Uterus (tissue), 4 donors: Measurements from ENCODE around the gene MET. TPM values are rescaled to one million over a fixed set of nuclear protein-coding genes. Genes with fewer than 3 reads are reported as not detected.
A peak's percentile ranks its signal among the peaks of the same experiment; 100 is the strongest.

ENCODE experiments used
- DNase-seq, 2 donors: peaks; one replicate each; pipeline ENCODE4 v3.0.0-alpha.2; 2019 to 2020
- H3K27ac ChIP-seq, 2 donors: fragments of 200-600 bp; sonication (generic); 1 replicate in 1 of 2; 2 replicates in 1 of 2; pipeline ENCODE4 v1.5.1; 2016 to 2018
- H3K27me3 ChIP-seq, 2 donors: fragments of 200-600 bp; sonication (generic); one replicate each; pipeline ENCODE4 v1.5.1; 2018 to 2019; ENCODE audit warnings: control low read depth in 1 of 2
- H3K36me3 ChIP-seq, 2 donors: fragments of 200-600 bp; sonication (generic); one replicate each; pipeline ENCODE4 v1.5.1; 2019; ENCODE audit warnings: control low read depth in 1 of 2
- H3K4me1 ChIP-seq, 2 donors: fragments of 200-600 bp; sonication (generic); one replicate each; pipeline ENCODE4 v1.5.1; 2018 to 2019; ENCODE audit warnings: control low read depth in 1 of 2
- H3K4me3 ChIP-seq, 2 donors: fragments of 200-600 bp; sonication (generic); 1 replicate in 1 of 2; 2 replicates in 1 of 2; pipeline ENCODE4 v1.5.1; 2018 to 2019; ENCODE audit warnings: mild to moderate bottlenecking in 1 of 2
- H3K9me3 ChIP-seq, 2 donors: fragments of 200-600 bp; sonication (generic); one replicate each; pipeline ENCODE4 v1.5.1; 2019; ENCODE audit warnings: control low read depth in 1 of 2
- POLR2A ChIP-seq, 2 donors: fragments of 450-650 bp; IDR thresholded peaks; one replicate each; pipeline ENCODE4 v1.6.1; 2016; ENCODE audit warnings: antibody characterized with exemption in 2 of 2, mild to moderate bottlenecking in 1 of 2, moderate library complexity in 1 of 2
- intact Hi-C: fragments of 100-400 bp; cut with DNase I; formaldehyde crosslinking; loops from one replicate; pipeline ENCODE4 v1.15.1; 2023; ENCODE audit warnings: low total_unique reads
- total RNA-seq, 4 donors: library from RNA; depleted of rRNA in 3 of 4; stranded (reverse); fragments of >200 nt in 3 of 4; gene quantifications; one replicate each; pipeline versions ENCODE4 v1.1.0 to v1.2.4, GENCODE V29; 2014 to 2023
- TF ChIP-seq, protein P1 (sequence below), 4 experiments: fragments of 200-600 bp in 2 of 4; fragments of 450-650 bp in 2 of 4; sonication (generic) in 2 of 4; IDR thresholded peaks; one replicate each; pipeline ENCODE4 v1.5.1; 2016 to 2019; ENCODE audit warnings: antibody characterized with exemption in 4 of 4, mild to moderate bottlenecking in 2 of 4, moderate library complexity in 1 of 4
- donor health status: DM: yes; HTN: yes; CAD: no.

The MET gene
- total RNA-seq: 10 to 100 TPM; 13.8 to 37.2 (median 35.6) TPM

DNA sequence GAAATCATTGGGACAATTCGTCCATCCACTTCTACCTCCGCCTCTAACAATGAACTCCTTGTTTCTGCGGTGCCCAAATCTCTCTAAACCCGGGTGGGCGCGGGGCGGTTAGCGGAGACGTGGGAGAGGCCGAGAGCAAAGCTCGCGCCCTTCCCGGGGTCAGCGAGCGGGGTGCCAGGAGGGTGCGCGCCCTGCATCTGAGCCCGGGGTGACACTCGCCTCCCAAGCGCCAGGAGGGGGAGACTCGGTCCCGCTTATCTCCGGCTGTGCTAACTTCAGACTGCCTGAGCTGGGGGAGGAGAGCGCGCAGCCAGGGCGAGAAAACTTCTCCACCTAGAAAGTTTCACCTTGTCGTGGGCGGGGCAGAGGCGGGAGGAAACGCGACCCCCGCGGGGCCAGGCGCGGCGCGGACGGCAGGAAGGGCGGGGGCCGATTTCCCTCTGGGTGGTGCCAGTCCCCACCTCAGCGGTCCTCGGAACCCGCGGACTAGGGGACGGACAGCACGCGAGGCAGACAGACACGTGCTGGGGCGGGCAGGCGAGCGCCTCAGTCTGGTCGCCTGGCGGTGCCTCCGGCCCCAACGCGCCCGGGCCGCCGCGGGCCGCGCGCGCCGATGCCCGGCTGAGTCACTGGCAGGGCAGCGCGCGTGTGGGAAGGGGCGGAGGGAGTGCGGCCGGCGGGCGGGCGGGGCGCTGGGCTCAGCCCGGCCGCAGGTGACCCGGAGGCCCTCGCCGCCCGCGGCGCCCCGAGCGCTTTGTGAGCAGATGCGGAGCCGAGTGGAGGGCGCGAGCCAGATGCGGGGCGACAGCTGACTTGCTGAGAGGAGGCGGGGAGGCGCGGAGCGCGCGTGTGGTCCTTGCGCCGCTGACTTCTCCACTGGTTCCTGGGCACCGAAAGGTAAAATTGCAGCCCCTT is at the start of gene MET:
MET (plus strand) TSS at position 516 of the 915 bp plus-strand sequence. CDS start 26,889 bp downstream, outside the sequence.
- H3K36me3 ChIP-seq: no peaks in the 10 kb centered on the region
- peak within 1 kb of the TSS; percentile 60 to 62 for H3K27ac ChIP-seq
- TF ChIP-seq POLR2A (IDR thresholded peaks at IDR 0.05): peak in 1 of 2 donors; percentile 33
- TF ChIP-seq, protein P1, sequence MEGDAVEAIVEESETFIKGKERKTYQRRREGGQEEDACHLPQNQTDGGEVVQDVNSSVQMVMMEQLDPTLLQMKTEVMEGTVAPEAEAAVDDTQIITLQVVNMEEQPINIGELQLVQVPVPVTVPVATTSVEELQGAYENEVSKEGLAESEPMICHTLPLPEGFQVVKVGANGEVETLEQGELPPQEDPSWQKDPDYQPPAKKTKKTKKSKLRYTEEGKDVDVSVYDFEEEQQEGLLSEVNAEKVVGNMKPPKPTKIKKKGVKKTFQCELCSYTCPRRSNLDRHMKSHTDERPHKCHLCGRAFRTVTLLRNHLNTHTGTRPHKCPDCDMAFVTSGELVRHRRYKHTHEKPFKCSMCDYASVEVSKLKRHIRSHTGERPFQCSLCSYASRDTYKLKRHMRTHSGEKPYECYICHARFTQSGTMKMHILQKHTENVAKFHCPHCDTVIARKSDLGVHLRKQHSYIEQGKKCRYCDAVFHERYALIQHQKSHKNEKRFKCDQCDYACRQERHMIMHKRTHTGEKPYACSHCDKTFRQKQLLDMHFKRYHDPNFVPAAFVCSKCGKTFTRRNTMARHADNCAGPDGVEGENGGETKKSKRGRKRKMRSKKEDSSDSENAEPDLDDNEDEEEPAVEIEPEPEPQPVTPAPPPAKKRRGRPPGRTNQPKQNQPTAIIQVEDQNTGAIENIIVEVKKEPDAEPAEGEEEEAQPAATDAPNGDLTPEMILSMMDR (IDR thresholded peaks at IDR 0.05): peak; percentile 12 to 61 (median 30)
- H3K9me3 ChIP-seq: no peaks in the 10 kb centered on the region
- intact Hi-C loops: no loop called here
- peak; percentile 47 to 57 for DNase-seq
- H3K4me1 ChIP-seq: no peaks in the 10 kb centered on the region
- H3K4me3 ChIP-seq: peak within 1 kb of the TSS; percentile 26 to 50
- H3K27me3 ChIP-seq: no peaks in the 10 kb centered on the region

DNA sequence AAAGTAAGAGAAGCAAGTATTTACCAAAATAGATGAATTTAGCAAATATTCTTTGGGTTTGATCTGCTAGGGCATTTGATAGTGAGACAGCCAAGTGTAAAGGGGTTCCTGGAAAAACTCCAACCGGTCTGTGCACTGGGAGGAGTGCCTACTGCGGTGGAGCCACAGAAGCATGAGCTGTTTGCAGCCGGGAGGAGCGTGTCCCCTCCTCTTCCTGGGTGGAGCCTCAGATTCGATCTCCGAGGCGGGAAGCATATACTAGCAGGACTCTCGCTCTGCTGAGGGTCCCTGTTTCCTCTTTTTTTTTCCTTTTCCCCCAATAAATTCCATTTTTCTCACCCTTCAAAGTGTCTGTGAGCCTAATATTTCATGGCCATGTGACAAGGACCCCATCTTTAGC is 45.1 kb upstream of the MET start:
- intact Hi-C loops: no loop called here
- Histone ChIP-seq H3K4me1 (no peaks in the 10 kb centered on the region), H3K9me3 (no peaks in the 10 kb centered on the region), H3K36me3 (no peaks in the 10 kb centered on the region), H3K4me3 (no peak overlapping the region), H3K27me3 (no peaks in the 10 kb centered on the region), H3K27ac (no peak overlapping the region)
- DNase-seq: no peak
- TF ChIP-seq, protein P1 (IDR thresholded peaks at IDR 0.05): no peak
- no peak for TF ChIP-seq POLR2A (IDR thresholded peaks at IDR 0.05)

DNA sequence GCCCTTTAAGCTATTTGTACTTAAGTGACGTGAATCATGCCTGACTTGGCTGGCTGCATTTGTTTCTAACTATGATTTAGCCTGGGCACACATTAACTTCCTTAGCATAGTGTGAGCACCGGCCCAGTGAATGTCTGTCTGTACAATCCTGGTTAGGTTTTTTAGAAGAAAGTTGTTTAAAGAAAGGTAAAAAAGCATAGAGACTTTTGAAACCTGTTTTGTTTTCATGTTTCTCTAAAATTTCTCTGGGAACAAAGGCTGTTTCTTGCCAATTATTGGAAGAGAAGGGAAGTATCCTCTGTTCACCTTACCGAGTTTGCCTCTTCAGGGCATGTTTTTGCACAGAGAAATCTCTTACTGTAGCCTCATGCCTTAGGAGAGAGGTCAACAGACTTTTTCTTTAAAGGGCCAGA is 42.9 kb upstream of the MET start:
- H3K9me3 ChIP-seq: no peaks in the 10 kb centered on the region
- H3K4me3 ChIP-seq: no peak overlapping the region
- DNase-seq: no peak
- peak overlapping the region; percentile 12 to 49 for H3K27ac ChIP-seq
- no peaks in the 10 kb centered on the region for H3K36me3 ChIP-seq
- H3K4me1 ChIP-seq: no peaks in the 10 kb centered on the region
- TF ChIP-seq POLR2A (IDR thresholded peaks at IDR 0.05): no peak
- TF ChIP-seq, protein P1 (IDR thresholded peaks at IDR 0.05): no peak
- intact Hi-C loops: no loop called here
- H3K27me3 ChIP-seq: no peaks in the 10 kb centered on the region

DNA sequence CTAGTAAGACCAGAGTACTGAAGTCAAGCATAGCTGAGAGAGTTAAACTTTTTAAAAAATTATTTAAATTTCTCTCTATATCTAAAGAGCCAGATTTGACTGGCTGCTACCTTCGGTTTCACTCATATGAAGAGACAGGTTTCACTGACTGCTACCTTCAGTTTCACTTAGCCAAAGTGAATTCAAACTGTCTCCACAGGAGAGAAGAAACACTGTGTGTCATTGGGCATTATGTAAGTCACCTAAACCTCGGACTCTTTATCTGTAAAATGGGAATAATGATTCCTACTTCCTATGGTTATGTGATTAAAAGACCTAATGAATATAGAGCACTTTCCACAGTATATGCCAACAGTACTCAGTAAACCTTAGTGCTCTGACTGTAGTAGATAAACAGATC is 41.6 kb upstream of the MET start:
- no peak for DNase-seq
- Histone ChIP-seq H3K4me1 (no peaks in the 10 kb centered on the region), H3K4me3 (no peak overlapping the region), H3K36me3 (no peaks in the 10 kb centered on the region), H3K27ac (no peak overlapping the region), H3K27me3 (no peaks in the 10 kb centered on the region), H3K9me3 (no peaks in the 10 kb centered on the region)
- no peak for TF ChIP-seq POLR2A (IDR thresholded peaks at IDR 0.05)
- TF ChIP-seq, protein P1 (IDR thresholded peaks at IDR 0.05): no peak
- intact Hi-C loops: no loop called here

DNA sequence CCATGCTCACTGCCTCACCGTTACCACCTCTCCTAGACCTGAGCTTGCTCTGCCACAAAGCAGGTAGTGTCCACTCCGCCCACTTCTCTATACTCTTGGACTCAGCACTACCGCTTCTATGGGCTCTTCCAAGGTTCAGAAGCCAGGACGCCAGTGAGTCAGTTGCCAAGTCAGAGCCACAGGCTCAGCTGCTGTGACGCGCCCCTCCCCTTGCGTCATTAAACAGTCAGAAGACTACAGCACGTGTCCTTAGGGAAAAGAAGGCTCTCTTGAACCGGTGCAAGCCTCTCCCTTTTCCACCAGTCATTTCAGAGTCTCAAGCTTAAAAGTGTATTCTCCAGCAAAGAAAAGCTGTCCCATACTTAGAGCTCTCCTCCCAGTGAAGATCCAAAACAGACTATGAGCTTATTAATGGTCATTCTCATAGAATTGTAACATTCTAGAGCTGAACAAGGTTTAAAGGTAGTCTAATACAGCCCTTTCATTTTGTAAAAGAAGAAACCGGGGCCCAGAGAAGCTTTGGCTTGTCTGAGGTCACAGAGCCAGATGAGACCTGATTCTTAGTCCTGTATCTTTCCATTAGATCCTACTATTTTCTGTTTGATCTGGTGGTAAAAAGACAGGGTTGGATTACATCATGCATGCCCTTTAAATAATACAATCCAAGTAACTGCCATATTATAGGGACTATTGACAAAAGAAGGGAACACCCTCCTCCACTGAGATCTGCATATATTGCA is 40.9 kb upstream of the MET start:
- Histone ChIP-seq H3K4me1 (no peaks in the 10 kb centered on the region), H3K27me3 (no peaks in the 10 kb centered on the region), H3K4me3 (no peak overlapping the region), H3K27ac (no peak overlapping the region), H3K9me3 (no peaks in the 10 kb centered on the region), H3K36me3 (no peaks in the 10 kb centered on the region)
- intact Hi-C loops: no loop called here
- no peak for TF ChIP-seq POLR2A (IDR thresholded peaks at IDR 0.05)
- TF ChIP-seq, protein P1 (IDR thresholded peaks at IDR 0.05): no peak
- DNase-seq: no peak
